Thoracic aorta (tissue), 2 donors: ENCODE results near the gene DKKL1. TPM values are rescaled to one million over a fixed set of nuclear protein-coding genes. Genes with fewer than 3 reads are reported as not detected.
A peak's percentile ranks its signal among the peaks of the same experiment; 100 is the strongest.
"Not testable (repeated sequence)": the region's sequence is repeated elsewhere in the genome, so short reads cannot be mapped to it uniquely, and the experiment has no call there.

Experiments
- ATAC-seq: fragments of 150-250 bp; one replicate; pipeline ENCODE4 v1.8.0; 2017; ENCODE audit warnings: low read depth; ENCODE audit not compliant: insufficient number of reproducible peaks, low FRiP score
- DNase-seq: peaks from one replicate; pipeline ENCODE4 v3.0.0-alpha.2; 2020; ENCODE audit warnings: low spot score
- H3K27ac ChIP-seq, 2 donors: fragments of 200-600 bp; sonication (generic); 1 replicate in 1 of 2; 2 replicates in 1 of 2; pipeline ENCODE4 v1.5.1; 2016; ENCODE audit warnings: mild to moderate bottlenecking in 2 of 2, moderate library complexity in 2 of 2
- H3K27me3 ChIP-seq: fragments of 200-600 bp; sonication (generic); replicated peaks from 2 replicates; pipeline ENCODE4 v1.6.0; 2016; ENCODE audit warnings: mild to moderate bottlenecking; ENCODE audit not compliant: insufficient read depth
- H3K36me3 ChIP-seq: fragments of 200-600 bp; sonication (generic); one replicate; pipeline ENCODE4 v1.5.1; 2016
- H3K4me1 ChIP-seq, 2 donors: fragments of 200-600 bp; sonication (generic); 1 replicate in 1 of 2; 2 replicates in 1 of 2; pipeline versions ENCODE4 v1.5.1 to v1.6.0; 2016; ENCODE audit warnings: low read depth in 2 of 2, mild to moderate bottlenecking in 1 of 2; ENCODE audit not compliant: control insufficient read depth in 1 of 2
- H3K4me3 ChIP-seq: fragments of 200-600 bp; sonication (generic); 2 replicates; pipeline ENCODE4 v1.5.1; 2016; ENCODE audit warnings: mild to moderate bottlenecking
- H3K9me3 ChIP-seq: fragments of 200-600 bp; sonication (generic); 2 replicates; pipeline ENCODE4 v1.5.1; 2016
- CTCF ChIP-seq: fragments of 200-600 bp; sonication (generic); IDR thresholded peaks from one replicate; pipeline ENCODE4 v1.5.1; 2019; ENCODE audit warnings: antibody characterized with exemption
- total RNA-seq, 2 donors: library from RNA; depleted of rRNA; stranded (reverse); fragments of >200 nt; gene quantifications; one replicate each; pipeline versions ENCODE4 v1.1.0 to v1.2.3, GENCODE V29; 2016

Gene DKKL1
- total RNA-seq: under 1 TPM in 1 of 2 donors, not detected in 1; 0.95 TPM

- H3K4me1 ChIP-seq: peaks cover 4 to 6% of the 10 kb centered on the region in 2 donors
- peak within 1 kb of the TSS; percentile 88 to 89 for H3K27ac ChIP-seq
- peak within 1 kb of the TSS; percentile 86 for H3K4me3 ChIP-seq
- peaks cover 6% of the 10 kb centered on the region for H3K36me3 ChIP-seq
- no peak for TF ChIP-seq CTCF
- no peaks in the 10 kb centered on the region for H3K9me3 ChIP-seq
- peak; percentile 99 for DNase-seq
- peak; percentile 97 for ATAC-seq
- H3K27me3 ChIP-seq: no peaks in the 10 kb centered on the region
These were observed at the start of gene DKKL1 for GRCh38 chr19:49363268-49364082. TSS of gene DKKL1 (plus strand) at chr19:49363877. CDS start at chr19:49363999, 122 bp downstream.

GRCh38 chr19:49315111-49315510, 48.6 kb upstream of the DKKL1 start:
- DNase-seq (no peak), ATAC-seq (no peak)
- Histone ChIP-seq H3K4me1 (no peaks in the 10 kb centered on the region), H3K27ac (no peak overlapping the region), H3K9me3 (no peaks in the 10 kb centered on the region), H3K27me3 (no peaks in the 10 kb centered on the region), H3K36me3 (no peaks in the 10 kb centered on the region), H3K4me3 (no peak overlapping the region)
- no peak for TF ChIP-seq CTCF

- TF ChIP-seq CTCF: no peak
- ATAC-seq: no peak
- Histone ChIP-seq H3K27ac (no peak overlapping the region), H3K27me3 (no peaks in the 10 kb centered on the region), H3K36me3 (no peaks in the 10 kb centered on the region), H3K4me1 (no peaks in the 10 kb centered on the region), H3K9me3 (no peaks in the 10 kb centered on the region), H3K4me3 (no peak overlapping the region)
- DNase-seq: no peak
These were observed 47.4 kb upstream of the DKKL1 start for GRCh38 chr19:49316284-49316683.

DNA sequence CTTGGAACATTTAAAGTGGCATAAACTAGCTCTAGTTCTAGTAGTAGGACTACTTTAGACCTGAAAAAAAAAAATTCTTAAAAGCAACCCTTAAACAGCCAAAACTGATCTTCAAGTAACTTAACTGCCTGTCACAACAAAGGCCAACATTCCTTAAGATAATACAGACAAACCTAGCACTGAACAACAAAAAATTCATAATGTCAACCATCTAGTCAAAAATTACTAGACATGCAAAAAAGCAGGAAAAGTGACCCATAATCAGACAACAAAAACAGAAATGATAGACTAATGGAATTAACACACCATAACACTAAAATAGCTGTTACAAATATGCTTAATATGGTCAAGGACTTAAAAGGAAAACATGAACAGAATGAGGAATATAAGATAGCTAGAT, 45.4 kb upstream of the DKKL1 start:
- DNase-seq: no peak
- no peak overlapping the region for H3K4me3 ChIP-seq
- no peaks in the 10 kb centered on the region for H3K4me1 ChIP-seq
- H3K27ac ChIP-seq: no peak overlapping the region
- peaks cover 3% of the 10 kb centered on the region for H3K9me3 ChIP-seq
- no peak for ATAC-seq
- no peak for TF ChIP-seq CTCF
- H3K36me3 ChIP-seq: no peaks in the 10 kb centered on the region
- no peaks in the 10 kb centered on the region for H3K27me3 ChIP-seq

DNA sequence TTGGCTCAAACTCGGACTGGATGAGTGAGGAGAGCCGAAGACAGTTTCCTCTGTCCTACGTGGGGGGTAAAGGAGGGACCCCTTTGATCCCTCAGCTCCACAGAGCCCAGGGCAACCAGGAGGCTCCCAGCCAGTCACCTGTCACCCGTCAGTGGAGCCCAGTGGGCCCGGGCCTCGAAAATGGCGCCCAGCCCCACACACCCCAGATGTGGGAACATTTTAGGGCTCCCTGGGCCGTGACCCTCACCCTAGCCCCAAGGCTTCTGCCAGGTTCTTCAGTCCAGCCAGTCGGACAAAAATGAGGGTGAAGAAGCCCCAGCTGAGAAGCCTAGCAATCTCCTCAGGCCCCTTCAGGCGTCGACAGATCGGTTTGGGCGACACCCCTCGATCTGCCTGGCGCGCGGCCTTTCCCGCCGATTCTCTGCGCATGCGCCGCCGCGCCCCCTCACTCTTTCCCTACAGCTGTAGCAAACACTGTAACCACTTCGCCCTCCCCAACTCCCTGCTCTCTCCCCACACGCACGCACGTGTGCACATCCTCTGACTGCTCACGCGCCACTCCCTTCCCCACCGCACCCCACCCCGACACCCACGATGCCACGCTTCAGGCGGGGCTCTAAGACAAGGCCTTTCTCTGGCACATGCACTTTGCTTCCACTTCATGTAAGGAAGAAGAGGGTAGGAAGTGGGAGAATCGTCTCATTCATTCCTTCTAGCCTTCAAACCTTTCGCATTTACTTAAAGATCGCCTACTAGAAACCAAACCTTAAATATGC, 38.7 kb upstream of the DKKL1 start, which contains the start of gene SLC6A16:
SLC6A16 (minus strand) TSS at position 391 of the 776 bp plus-strand sequence. CDS start 13,844 bp downstream, outside the sequence.
- Histone ChIP-seq H3K36me3 (no peaks in the 10 kb centered on the region), H3K9me3 (peaks cover 3% of the 10 kb centered on the region), H3K27me3 (no peaks in the 10 kb centered on the region), H3K4me3 (no peak within 1 kb of the TSS), H3K4me1 (no peaks in the 10 kb centered on the region), H3K27ac (no peak within 1 kb of the TSS)
- DNase-seq (no peak), ATAC-seq (no peak)
- TF ChIP-seq CTCF: no peak

GRCh38 chr19:49325756-49326155, 37.9 kb upstream of the DKKL1 start:
- not testable (repeated sequence) for ATAC-seq, H3K4me1 ChIP-seq, H3K36me3 ChIP-seq, H3K27me3 ChIP-seq, DNase-seq, H3K9me3 ChIP-seq, H3K27ac ChIP-seq, H3K4me3 ChIP-seq
